GM15510 (cell line): ENCODE measurements around the gene PAGR1.

ENCODE experiments used
- POLR2A ChIP-seq: IDR thresholded peaks from 3 replicates; pipeline ENCODE4 v1.6.1; 2011; ENCODE audit warnings: borderline replicate concordance; ENCODE audit not compliant: insufficient read length; ENCODE audit errors: extremely low read depth

PAGR1 gene

DNA sequence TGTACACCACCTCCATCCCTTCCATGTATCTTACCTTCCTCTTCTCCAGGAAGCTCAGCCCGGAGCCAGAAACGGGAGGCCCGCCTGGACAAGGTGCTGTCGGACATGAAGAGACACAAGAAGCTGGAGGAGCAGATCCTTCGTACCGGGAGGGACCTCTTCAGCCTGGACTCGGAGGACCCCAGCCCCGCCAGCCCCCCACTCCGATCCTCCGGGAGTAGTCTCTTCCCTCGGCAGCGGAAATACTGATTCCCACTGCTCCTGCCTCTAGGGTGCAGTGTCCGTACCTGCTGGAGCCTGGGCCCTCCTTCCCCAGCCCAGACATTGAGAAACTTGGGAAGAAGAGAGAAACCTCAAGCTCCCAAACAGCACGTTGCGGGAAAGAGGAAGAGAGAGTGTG lies 3.6 kb downstream of the PAGR1 start:
- no peak for TF ChIP-seq POLR2A

- TF ChIP-seq POLR2A, result peak; percentile 56
Measured at GRCh38 chr16:29820271-29820701, 4.3 kb downstream of the PAGR1 start, which contains the start of gene MVP. MVP (plus strand) TSS chr16:29820462; CDS start chr16:29830550, 10,088 bp downstream.

GRCh38 chr16:29820730-29821642 lies 5.0 kb downstream of the PAGR1 start:
- TF ChIP-seq POLR2A, result peak; percentile 55

GRCh38 chr16:29821643-29822115 lies 5.7 kb downstream of the PAGR1 start:
- no peak for TF ChIP-seq POLR2A

DNA sequence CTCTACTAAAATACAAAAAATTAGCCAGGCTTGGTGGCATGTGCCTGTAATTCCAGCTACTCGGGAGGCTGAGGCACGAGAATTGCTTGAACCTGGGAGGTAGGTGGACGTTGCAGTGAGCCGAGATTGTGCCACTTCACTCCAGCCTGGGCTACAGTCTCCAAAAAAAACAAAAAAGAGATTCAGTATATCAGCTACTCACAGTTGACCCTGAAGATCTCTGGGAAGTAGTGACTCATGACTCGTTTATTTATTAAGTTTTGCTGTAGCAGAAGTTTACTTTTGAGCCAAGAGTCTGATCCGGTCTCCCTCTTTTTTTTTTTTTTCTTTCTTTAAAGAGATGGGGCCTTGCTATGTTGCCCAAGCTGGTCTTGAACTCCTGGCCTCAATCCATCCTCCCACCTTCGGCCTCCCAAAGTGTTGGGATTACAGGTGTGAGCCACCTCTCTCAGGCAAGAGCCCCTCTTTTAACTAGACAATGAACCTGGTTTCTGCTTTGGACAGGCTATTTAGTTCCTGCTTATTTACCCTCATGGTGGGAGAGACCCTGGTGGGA lies 8.7 kb downstream of the PAGR1 start:
- no peak for TF ChIP-seq POLR2A

GRCh38 chr16:29825145-29826044 lies 9.4 kb downstream of the PAGR1 start:
- no peak for TF ChIP-seq POLR2A

- no peak for TF ChIP-seq POLR2A
Measured at GRCh38 chr16:29826342-29826695, 10.4 kb downstream of the PAGR1 start.

DNA sequence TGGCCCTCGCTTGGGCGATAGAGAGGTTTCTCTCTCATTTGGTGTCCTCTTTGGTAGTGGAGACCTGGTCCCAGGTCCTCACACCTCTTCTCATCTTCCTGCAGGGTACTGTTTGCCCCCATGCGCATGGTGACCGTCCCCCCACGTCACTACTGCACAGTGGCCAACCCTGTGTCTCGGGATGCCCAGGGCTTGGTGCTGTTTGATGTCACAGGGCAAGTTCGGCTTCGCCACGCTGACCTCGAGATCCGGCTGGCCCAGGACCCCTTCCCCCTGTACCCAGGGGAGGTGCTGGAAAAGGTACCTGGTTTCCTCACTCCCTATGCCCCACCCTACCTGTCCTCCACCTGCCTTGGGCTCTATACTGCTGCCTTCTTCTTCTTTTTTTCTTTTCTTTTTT lies 14.8 kb downstream of the PAGR1 start:
- TF ChIP-seq POLR2A, result no peak

GRCh38 chr16:29831490-29831889 lies 15.5 kb downstream of the PAGR1 start:
- TF ChIP-seq POLR2A, result no peak

- TF ChIP-seq POLR2A, result no peak
Measured at GRCh38 chr16:29834079-29834478, 18.1 kb downstream of the PAGR1 start.

- no peak for TF ChIP-seq POLR2A
Measured at GRCh38 chr16:29835926-29836325, 20.0 kb downstream of the PAGR1 start.

- no peak for TF ChIP-seq POLR2A
Measured at GRCh38 chr16:29836623-29837022, 20.7 kb downstream of the PAGR1 start.

- TF ChIP-seq POLR2A, result no peak
Measured at GRCh38 chr16:29837841-29838240, 21.9 kb downstream of the PAGR1 start.

DNA sequence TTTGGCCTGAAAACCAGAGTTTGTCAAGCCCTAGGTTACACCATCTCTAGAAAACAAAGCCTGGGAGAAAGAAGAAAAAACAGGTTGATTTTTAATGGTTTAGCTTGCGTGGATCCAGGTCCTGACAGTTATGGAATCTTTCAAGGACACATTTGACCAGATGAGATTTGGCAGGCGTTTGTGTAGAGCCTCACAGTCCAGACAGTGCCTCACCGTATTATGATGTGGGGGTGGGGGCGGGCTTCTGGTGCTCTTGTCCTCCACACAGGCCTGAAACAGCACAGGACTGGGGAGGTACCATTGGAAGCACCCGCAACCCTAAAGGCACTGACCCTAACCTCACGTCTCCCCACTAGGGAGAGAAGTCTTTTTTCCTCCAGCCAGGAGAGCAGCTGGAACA lies 23.9 kb downstream of the PAGR1 start:
- TF ChIP-seq POLR2A, result no peak

GRCh38 chr16:29840240-29840639 lies 24.3 kb downstream of the PAGR1 start:
- TF ChIP-seq POLR2A, result no peak
